GM12878 (cell line): ENCODE measurements around the gene CBFB. TPM values are rescaled to one million over a fixed set of nuclear protein-coding genes. Genes with fewer than 3 reads are reported as not detected.

Experiments
- ATAC-seq: fragments of 200-7000 bp; cut with Tn5 transposase; 3 replicates; pipeline ENCODE4 v1.9.1; 2020; ENCODE audit warnings: mild to moderate bottlenecking, moderate library complexity
- BruUV-seq: library from RNA; stranded (reverse); fragments of 400-500 nt; replicated peaks from 2 replicates; lab custom pipeline; 2021; lab: Mats Ljungman, UMichigan
- CTCF ChIA-PET: fragments of 300-600 bp; sonication (Branson Sonifier 250); formaldehyde crosslinking; extraction: SDS; loops from one replicate; lab custom pipeline; 2021; ENCODE audit warnings: inconsistent platforms; lab: Yijun Ruan, JAX
- POLR2A ChIA-PET: fragments of 350-600 bp; formaldehyde crosslinking; extraction: SDS; loops from one replicate; lab custom pipeline; 2021; ENCODE audit warnings: inconsistent platforms; lab: Charles Lee
- RAD21 ChIA-PET: fragments of 300-600 bp; sonication (Branson Sonifier 250); formaldehyde crosslinking; loops from one replicate; lab custom pipeline; 2023; ENCODE audit warnings: antibody characterized with exemption; ENCODE audit not compliant: unreplicated experiment; lab: Charles Lee
- SMC1A ChIA-PET: fragments of 300-600 bp; sonication (Branson Sonifier 250); formaldehyde crosslinking; loops from one replicate; lab custom pipeline; 2023; ENCODE audit not compliant: unreplicated experiment, uncharacterized antibody; lab: Charles Lee
- DNase-seq: peaks from one replicate; pipeline ENCODE4 v3.0.0-alpha.2; 2011; ENCODE audit warnings: low read depth, low spot score
- FAIRE-seq: peaks from 3 replicates; lab custom pipeline; 2011; peaks lifted over from hg19 to GRCh38; lab: Jason Lieb, UNC
- H2AFZ ChIP-seq: 2 replicates; pipeline ENCODE4 v1.6.0; 2011; ENCODE audit warnings: low read depth, low read length, control low read depth; ENCODE audit not compliant: control insufficient read depth
- H3K27ac ChIP-seq: 2 replicates; pipeline ENCODE4 v1.5.1; 2011; ENCODE audit warnings: control low read depth; ENCODE audit not compliant: control insufficient read depth, insufficient read depth
- H3K27me3 ChIP-seq, 2 experiments: replicated peaks in 1 of 2; 2 replicates each; pipeline versions ENCODE4 v1.6.0 to v1.6.1; 2011; ENCODE audit warnings: low read length in 1 of 2; ENCODE audit not compliant: control insufficient read depth in 2 of 2, insufficient read depth in 2 of 2
- H3K36me3 ChIP-seq, 2 experiments: 2 replicates each; pipeline ENCODE4 v1.5.1; 2011; ENCODE audit warnings: low read length in 1 of 2; ENCODE audit not compliant: control insufficient read depth in 2 of 2, insufficient read depth in 2 of 2
- H3K4me1 ChIP-seq: 2 replicates; pipeline ENCODE4 v1.6.1; 2011; ENCODE audit warnings: mild to moderate bottlenecking, low read length, moderate library complexity, mixed read lengths; ENCODE audit not compliant: control insufficient read depth, insufficient read depth
- H3K4me2 ChIP-seq: 2 replicates; pipeline ENCODE4 v1.6.0; 2011; ENCODE audit warnings: control low read depth; ENCODE audit not compliant: control insufficient read depth, insufficient read depth
- H3K4me3 ChIP-seq: fragments of 200-600 bp; sonication (generic); 2 replicates; pipeline ENCODE4 v1.5.1; 2016
- H3K79me2 ChIP-seq: 2 replicates; pipeline ENCODE4 v1.6.0; 2011; ENCODE audit warnings: low read length; ENCODE audit not compliant: control insufficient read depth, insufficient read depth
- H3K9ac ChIP-seq: 2 replicates; pipeline ENCODE4 v1.8.0; 2011; ENCODE audit warnings: low read length, control low read depth, mixed read lengths; ENCODE audit not compliant: control insufficient read depth, insufficient read depth
- H3K9me3 ChIP-seq: replicated peaks from 3 replicates; pipeline ENCODE4 v1.5.1; 2011; ENCODE audit warnings: mild to moderate bottlenecking, low read length; ENCODE audit not compliant: control insufficient read depth, insufficient read depth
- H4K20me1 ChIP-seq: 2 replicates; pipeline ENCODE4 v1.6.0; 2011; ENCODE audit not compliant: control insufficient read depth, insufficient read depth
- ASH2L ChIP-seq: fragments of 300-600, 200-600 bp; sonication (generic); IDR thresholded peaks from 2 replicates; pipeline ENCODE4 v1.6.1; 2017; ENCODE audit warnings: low read depth, mild to moderate bottlenecking, borderline replicate concordance
- EP300 ChIP-seq, 2 experiments: fragments of 150-350 bp in 1 of 2; IDR thresholded peaks; 2 replicates each; pipeline ENCODE4 v1.6.1; 2011 to 2012; ENCODE audit warnings: low read depth in 2 of 2, low read length in 2 of 2, borderline replicate concordance in 1 of 2, improper control_type of control experiment in 1 of 2, inconsistent platforms in 1 of 2; ENCODE audit not compliant: control insufficient read depth in 1 of 2
- ETV6 ChIP-seq, 2 experiments: fragments of 450-650 bp in 1 of 2; IDR thresholded peaks in 1 of 2; conservative IDR thresholded peaks in 1 of 2; 2 replicates each; pipeline ENCODE4 v1.6.1; 2014; ENCODE audit warnings: antibody characterized with exemption in 1 of 2, borderline replicate concordance in 1 of 2, low read depth in 1 of 2, mild to moderate bottlenecking in 1 of 2, moderate library complexity in 1 of 2
- POLR2AphosphoS2 ChIP-seq: IDR thresholded peaks from 2 replicates; pipeline ENCODE4 v1.6.1; 2011; ENCODE audit warnings: low read depth, mild to moderate bottlenecking, low read length, improper control_type of control experiment, moderate library complexity
- RFX5 ChIP-seq: IDR thresholded peaks from 2 replicates; pipeline ENCODE4 v1.6.1; 2011; ENCODE audit warnings: low read depth, low read length, improper control_type of control experiment
- SKIL ChIP-seq: fragments of 450-650 bp; IDR thresholded peaks from 2 replicates; pipeline ENCODE4 v1.6.1; 2017; ENCODE audit warnings: mild to moderate bottlenecking, low read depth, inconsistent platforms; ENCODE audit not compliant: poor library complexity, severe bottlenecking
- TCF7 ChIP-seq: IDR thresholded peaks from 2 replicates; pipeline ENCODE4 v1.6.1; 2014; ENCODE audit warnings: antibody characterized with exemption, borderline replicate concordance
- WGBS: methylation state at CpG from one replicate; pipeline ENCODE4 v1.1.6; 2016; ENCODE audit warnings: low lambda C conversion rate; ENCODE audit not compliant: insufficient replicate concordance, insufficient coverage; ENCODE audit errors: missing lambda C conversion rate; 5-methylcytosine and 5-hydroxymethylcytosine counted together
- in situ Hi-C: fragments of 300-500 bp; cut with MboI; formaldehyde crosslinking; loops from 9 replicates; pipeline ENCODE4 v1.14.3; 2018; ENCODE audit warnings: mixed read lengths
- intact Hi-C: fragments of 100-400 bp; cut with micrococcal nuclease; formaldehyde crosslinking; loops from one replicate; pipeline ENCODE4 v1.14.2; 2022; ENCODE audit not compliant: unreplicated experiment
- polyA plus RNA-seq, 11 experiments: library from polyadenylated mRNA; depleted of rRNA in 4 of 11; unstranded in 6 of 11; stranded (reverse) in 5 of 11; fragments of >200 nt; fragmentation: Nextera tagmentation in 4 of 11; fragmentation: Illumina TruSeq in 1 of 11; extraction: Ambion mirVana in 4 of 11; extraction: Trizol in 1 of 11; gene quantifications; 1 replicate in 1 of 11; 2 replicates in 10 of 11; pipeline versions ENCODE4 v1.2.1 to v1.2.3, GENCODE V29; 2011 to 2016; ENCODE audit warnings: inconsistent platforms in 2 of 11, missing spikeins in 2 of 11, low read depth in 1 of 11
- total RNA-seq, 4 experiments: library from RNA; depleted of rRNA in 3 of 4; stranded (reverse); fragments of >200 nt in 3 of 4; fragmentation: Illumina TruSeq in 1 of 4; extraction: Trizol in 1 of 4; gene quantifications; 2 replicates each; pipeline versions ENCODE4 v1.2.1 to v1.2.3, GENCODE V29; 2013 to 2021
- TF ChIP-seq, protein P1 (sequence below): IDR thresholded peaks from 2 replicates; pipeline ENCODE4 v1.6.1; 2012; ENCODE audit warnings: low read depth, low read length, improper control_type of control experiment
- TF ChIP-seq, protein P2 (sequence below): IDR thresholded peaks from 2 replicates; pipeline ENCODE4 v1.6.1; 2011; ENCODE audit warnings: low read depth, low read length, improper control_type of control experiment, borderline replicate concordance

CBFB gene
- total and polyA plus RNA-seq, 10 of the 15 experiments (the other 5 are each of a cell fraction or from before 2014, with no cell fraction given), result 25.3 to 83.8 (median 65.7) TPM

DNA sequence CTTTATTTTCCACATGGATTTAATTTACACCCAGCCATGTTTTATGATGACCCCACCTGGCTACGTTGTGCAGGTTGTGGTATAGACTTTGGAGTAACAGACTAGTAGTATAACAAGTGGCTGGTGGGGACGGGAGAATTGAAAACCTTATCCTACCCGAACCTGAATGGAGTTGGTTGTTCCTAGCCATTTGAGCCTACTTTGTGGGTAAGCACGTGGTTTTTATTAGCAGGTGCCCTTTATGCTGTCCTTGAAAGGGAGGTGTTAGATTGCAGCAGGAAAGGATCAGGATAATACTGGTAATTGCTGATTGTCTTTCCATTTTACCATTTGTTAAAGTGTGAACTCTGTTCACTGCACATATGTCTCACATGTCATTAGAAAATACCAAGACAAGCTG lies 48.9 kb downstream of the CBFB start:
- SMC1A ChIA-PET, result no interaction called here
- 91% methylated on average over 4 of the region's 4 CpGs for WGBS
- RAD21 ChIA-PET, result no interaction called here
- ATAC-seq, result no peak
- no peak overlapping the region for H3K27ac ChIP-seq
- CTCF ChIA-PET, result interaction anchor here (0.6 kb wide), 1 partner anchor 50 kb away, joined by 3 read pairs; no protein-coding TSS in a partner anchor
- H3K27me3 ChIP-seq, result no peaks in the 10 kb centered on the region
- H3K4me3 ChIP-seq, result no peak overlapping the region
- no peaks in the 10 kb centered on the region for H3K9me3 ChIP-seq
- H4K20me1 ChIP-seq, result no peaks in the 10 kb centered on the region
- no peak for FAIRE-seq
- no peak for DNase-seq
- H3K4me2 ChIP-seq, result no peak overlapping the region
- H2AFZ ChIP-seq, result no peak overlapping the region
- peaks cover 0 to 5% of the 10 kb centered on the region in 2 experiments; a peak in 1 of 4 replicates for H3K36me3 ChIP-seq
- peaks cover under 1% of the 10 kb centered on the region; the same call in 1 of the 2 replicates for H3K4me1 ChIP-seq
- TF ChIP-seq EP300 (IDR thresholded peaks at IDR 0.05; ENCODE audit: borderline replicate concordance in 1 of 2, control insufficient read depth in 1 of 2, low read depth in 2 of 2, low read length in 2 of 2) (no peak), ASH2L (no peak), TCF7 (no peak), POLR2AphosphoS2 (no peak), ETV6 (conservative IDR thresholded peaks at IDR 0.05 in 1 of 2, IDR thresholded peaks at IDR 0.05 in 1 of 2; ENCODE audit: borderline replicate concordance in 1 of 2, low read depth in 1 of 2) (no peak), RFX5 (no peak), SKIL (no peak)
- TF ChIP-seq, protein P1, sequence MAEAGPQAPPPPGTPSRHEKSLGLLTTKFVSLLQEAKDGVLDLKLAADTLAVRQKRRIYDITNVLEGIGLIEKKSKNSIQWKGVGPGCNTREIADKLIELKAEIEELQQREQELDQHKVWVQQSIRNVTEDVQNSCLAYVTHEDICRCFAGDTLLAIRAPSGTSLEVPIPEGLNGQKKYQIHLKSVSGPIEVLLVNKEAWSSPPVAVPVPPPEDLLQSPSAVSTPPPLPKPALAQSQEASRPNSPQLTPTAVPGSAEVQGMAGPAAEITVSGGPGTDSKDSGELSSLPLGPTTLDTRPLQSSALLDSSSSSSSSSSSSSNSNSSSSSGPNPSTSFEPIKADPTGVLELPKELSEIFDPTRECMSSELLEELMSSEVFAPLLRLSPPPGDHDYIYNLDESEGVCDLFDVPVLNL, result no peak
- TF ChIP-seq, protein P2, sequence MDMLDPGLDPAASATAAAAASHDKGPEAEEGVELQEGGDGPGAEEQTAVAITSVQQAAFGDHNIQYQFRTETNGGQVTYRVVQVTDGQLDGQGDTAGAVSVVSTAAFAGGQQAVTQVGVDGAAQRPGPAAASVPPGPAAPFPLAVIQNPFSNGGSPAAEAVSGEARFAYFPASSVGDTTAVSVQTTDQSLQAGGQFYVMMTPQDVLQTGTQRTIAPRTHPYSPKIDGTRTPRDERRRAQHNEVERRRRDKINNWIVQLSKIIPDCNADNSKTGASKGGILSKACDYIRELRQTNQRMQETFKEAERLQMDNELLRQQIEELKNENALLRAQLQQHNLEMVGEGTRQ, result no peak
- no peak overlapping the region for H3K9ac ChIP-seq
- BruUV-seq, result TSS peak; percentile 12
- no peaks in the 10 kb centered on the region for H3K79me2 ChIP-seq
- POLR2A ChIA-PET, result no interaction called here
- in situ Hi-C loops, result no loop called here
- intact Hi-C loops, result no loop called here
